PC-9 (cell line): ENCODE measurements around the gene ZMIZ1. TPM values are rescaled to one million over a fixed set of nuclear protein-coding genes. Genes with fewer than 3 reads are reported as not detected.

Source experiments
- BruUV-seq: library from RNA; stranded (reverse); fragments of 400-500 nt; replicated peaks from 2 replicates; lab custom pipeline; 2021; lab: Mats Ljungman, UMichigan
- CTCF ChIA-PET: fragments of 300-600 bp; sonication (Branson Sonifier 250); formaldehyde crosslinking; loops from one replicate; lab custom pipeline; 2022; ENCODE audit warnings: antibody characterized with exemption; lab: Charles Lee
- POLR2A ChIA-PET: fragments of 300-600 bp; sonication (Branson Sonifier 250); formaldehyde crosslinking; loops from one replicate; lab custom pipeline; 2022; ENCODE audit warnings: antibody characterized with exemption; ENCODE audit not compliant: unreplicated experiment; lab: Charles Lee
- DNase-seq, 2 experiments: peaks; one replicate each; pipeline versions ENCODE4 v3.0.0 to v3.0.0-alpha.2; 2015 to 2022; ENCODE audit warnings: mixed read lengths in 1 of 2
- H2AFZ ChIP-seq: fragments of 200-600 bp; sonication (generic); 2 replicates; pipeline ENCODE4 v1.8.1; 2017; ENCODE audit warnings: antibody characterized with exemption
- H3F3A ChIP-seq: fragments of 200-600 bp; sonication (generic); 2 replicates; pipeline ENCODE4 v1.8.1; 2017; ENCODE audit warnings: antibody characterized with exemption, mild to moderate bottlenecking, low read depth; ENCODE audit not compliant: insufficient read depth
- H3K27ac ChIP-seq: fragments of 200-600 bp; sonication (generic); 2 replicates; pipeline ENCODE4 v1.6.1; 2016; ENCODE audit warnings: mixed run types
- H3K27me3 ChIP-seq: fragments of 200-600 bp; sonication (generic); 2 replicates; pipeline ENCODE4 v1.6.1; 2016; ENCODE audit warnings: low read depth, mixed run types; ENCODE audit not compliant: insufficient read depth
- H3K36me3 ChIP-seq: fragments of 200-600 bp; sonication (generic); 2 replicates; pipeline ENCODE4 v1.6.1; 2016; ENCODE audit warnings: low read depth, mixed run types
- H3K4me1 ChIP-seq: fragments of 200-600 bp; sonication (generic); replicated peaks from 2 replicates; pipeline ENCODE4 v1.6.1; 2016; ENCODE audit warnings: mixed run types; ENCODE audit not compliant: insufficient read depth
- H3K4me2 ChIP-seq: fragments of 200-600 bp; sonication (generic); 2 replicates; pipeline ENCODE4 v1.6.1; 2017; ENCODE audit warnings: mixed run types
- H3K4me3 ChIP-seq: fragments of 200-600 bp; sonication (generic); 2 replicates; pipeline ENCODE4 v1.6.1; 2016; ENCODE audit warnings: mixed run types
- H3K79me2 ChIP-seq: fragments of 200-600 bp; sonication (generic); 2 replicates; pipeline ENCODE4 v1.6.1; 2017; ENCODE audit warnings: low read depth, mixed run types
- H3K9me2 ChIP-seq: fragments of 200-600 bp; sonication (generic); 2 replicates; pipeline ENCODE4 v1.8.1; 2017; ENCODE audit warnings: mild to moderate bottlenecking; ENCODE audit not compliant: insufficient read depth
- H3K9me3 ChIP-seq: fragments of 200-600 bp; sonication (generic); 2 replicates; pipeline ENCODE4 v1.8.1; 2016; ENCODE audit warnings: low read depth; ENCODE audit not compliant: insufficient read depth
- H4K20me1 ChIP-seq: fragments of 200-600 bp; sonication (generic); 2 replicates; pipeline ENCODE4 v1.8.1; 2017; ENCODE audit not compliant: insufficient read depth
- EZH2 ChIP-seq: fragments of 200-600 bp; sonication (generic); IDR thresholded peaks from 2 replicates; pipeline ENCODE4 v1.8.0; 2017; ENCODE audit warnings: antibody characterized with exemption, low read depth
- intact Hi-C: fragments of 100-400 bp; cut with micrococcal nuclease; formaldehyde crosslinking; loops from one replicate; pipeline ENCODE4 v1.10.0; 2022; ENCODE audit not compliant: unreplicated experiment
- total RNA-seq: library from RNA; stranded (reverse); gene quantifications from 2 replicates; pipeline ENCODE4 v1.2.3, GENCODE V29; 2021
- TF ChIP-seq, protein P1 (sequence below): fragments of 200-600 bp; sonication (generic); conservative IDR thresholded peaks from 2 replicates; pipeline ENCODE4 v1.6.1; 2017; ENCODE audit warnings: mixed run types, antibody characterized with exemption, mild to moderate bottlenecking, moderate library complexity

Gene ZMIZ1
- total RNA-seq, 1 experiment from 2014 or later, result 47.6 TPM

DNA sequence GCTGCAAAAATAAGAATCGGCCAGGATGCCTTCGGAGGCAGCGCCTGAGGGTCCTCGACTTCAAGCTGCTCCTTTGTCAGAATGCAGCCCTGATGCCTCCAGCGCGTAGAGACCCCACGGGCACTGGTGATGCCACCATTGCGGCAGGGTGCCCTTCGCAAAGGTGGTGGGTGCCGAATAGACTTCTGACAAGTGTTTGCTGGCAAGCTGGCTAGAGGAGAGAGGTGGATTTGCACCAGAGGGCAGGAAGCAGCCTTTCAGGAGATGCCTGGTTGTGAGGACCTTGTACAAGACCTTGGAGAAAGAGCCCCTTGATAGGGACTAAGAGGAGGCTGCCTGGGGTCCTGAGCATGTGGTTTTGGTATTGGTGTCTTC is 175.3 kb downstream of the ZMIZ1 start:
- Histone ChIP-seq H3F3A (peaks cover 16% of the 10 kb centered on the region), H3K27ac (no peak overlapping the region), H3K4me3 (no peak overlapping the region), H3K36me3 (no peaks in the 10 kb centered on the region), H3K9me2 (no peaks in the 10 kb centered on the region), H3K9me3 (no peaks in the 10 kb centered on the region), H2AFZ (no peak overlapping the region), H3K4me2 (no peak overlapping the region), H3K27me3 (no peaks in the 10 kb centered on the region), H4K20me1 (no peaks in the 10 kb centered on the region; the same call in none of the 2 replicates), H3K4me1 (peaks cover 19% of the 10 kb centered on the region), H3K79me2 (peaks cover 15% of the 10 kb centered on the region; the same call in 1 of the 2 replicates)
- intact Hi-C loops, result no loop called here
- TF ChIP-seq, protein P1, sequence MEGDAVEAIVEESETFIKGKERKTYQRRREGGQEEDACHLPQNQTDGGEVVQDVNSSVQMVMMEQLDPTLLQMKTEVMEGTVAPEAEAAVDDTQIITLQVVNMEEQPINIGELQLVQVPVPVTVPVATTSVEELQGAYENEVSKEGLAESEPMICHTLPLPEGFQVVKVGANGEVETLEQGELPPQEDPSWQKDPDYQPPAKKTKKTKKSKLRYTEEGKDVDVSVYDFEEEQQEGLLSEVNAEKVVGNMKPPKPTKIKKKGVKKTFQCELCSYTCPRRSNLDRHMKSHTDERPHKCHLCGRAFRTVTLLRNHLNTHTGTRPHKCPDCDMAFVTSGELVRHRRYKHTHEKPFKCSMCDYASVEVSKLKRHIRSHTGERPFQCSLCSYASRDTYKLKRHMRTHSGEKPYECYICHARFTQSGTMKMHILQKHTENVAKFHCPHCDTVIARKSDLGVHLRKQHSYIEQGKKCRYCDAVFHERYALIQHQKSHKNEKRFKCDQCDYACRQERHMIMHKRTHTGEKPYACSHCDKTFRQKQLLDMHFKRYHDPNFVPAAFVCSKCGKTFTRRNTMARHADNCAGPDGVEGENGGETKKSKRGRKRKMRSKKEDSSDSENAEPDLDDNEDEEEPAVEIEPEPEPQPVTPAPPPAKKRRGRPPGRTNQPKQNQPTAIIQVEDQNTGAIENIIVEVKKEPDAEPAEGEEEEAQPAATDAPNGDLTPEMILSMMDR, result no peak
- TF ChIP-seq EZH2, result no peak
- ChIA-PET POLR2A (no interaction called here), CTCF (no interaction called here)
- no TSS peak for BruUV-seq
- DNase-seq, result no peak

GRCh38 chr10:79244841-79245504 is 176.2 kb downstream of the ZMIZ1 start:
- TF ChIP-seq EZH2, result no peak
- TF ChIP-seq, protein P1, result no peak
- no peak overlapping the region for H2AFZ ChIP-seq
- H3K9me3 ChIP-seq, result no peaks in the 10 kb centered on the region
- no peak overlapping the region for H3K4me3 ChIP-seq
- no peaks in the 10 kb centered on the region for H3K9me2 ChIP-seq
- no peak for DNase-seq
- no peaks in the 10 kb centered on the region for H3K36me3 ChIP-seq
- no peak overlapping the region for H3K27ac ChIP-seq
- H3K27me3 ChIP-seq, result no peaks in the 10 kb centered on the region
- H4K20me1 ChIP-seq, result no peaks in the 10 kb centered on the region; the same call in none of the 2 replicates
- H3F3A ChIP-seq, result peaks cover 15% of the 10 kb centered on the region
- intact Hi-C loops, result no loop called here
- peaks cover 13% of the 10 kb centered on the region for H3K4me1 ChIP-seq
- ChIA-PET CTCF (no interaction called here), POLR2A (no interaction called here)
- BruUV-seq, result no TSS peak
- H3K79me2 ChIP-seq, result peaks cover 15% of the 10 kb centered on the region; the same call in 1 of the 2 replicates
- no peak overlapping the region for H3K4me2 ChIP-seq

GRCh38 chr10:79245539-79246208 is 176.9 kb downstream of the ZMIZ1 start:
- Histone ChIP-seq H3K36me3 (no peaks in the 10 kb centered on the region), H3F3A (peaks cover 13% of the 10 kb centered on the region), H3K27me3 (no peaks in the 10 kb centered on the region), H3K9me2 (no peaks in the 10 kb centered on the region), H3K27ac (no peak overlapping the region), H3K9me3 (no peaks in the 10 kb centered on the region), H2AFZ (no peak overlapping the region), H3K4me1 (peaks cover 13% of the 10 kb centered on the region), H3K4me2 (no peak overlapping the region), H3K4me3 (no peak overlapping the region), H3K79me2 (peaks cover 15% of the 10 kb centered on the region; the same call in 1 of the 2 replicates), H4K20me1 (no peaks in the 10 kb centered on the region; the same call in none of the 2 replicates)
- no TSS peak for BruUV-seq
- TF ChIP-seq, protein P1, result no peak
- no peak for TF ChIP-seq EZH2
- DNase-seq, result no peak
- CTCF ChIA-PET, result no interaction called here
- POLR2A ChIA-PET, result no interaction called here
- intact Hi-C loops, result no loop called here
